GM13976 (cell line): ENCODE data around the gene CD109.
"Not testable (repeated sequence)": the region's sequence is repeated elsewhere in the genome, so short reads cannot be mapped to it uniquely, and the experiment has no call there.

Experiments
- DNase-seq: peaks from one replicate; pipeline ENCODE4 v3.0.0; 2012; ENCODE audit warnings: low spot score
- in situ Hi-C: fragments of 300-500 bp; cut with MboI; formaldehyde crosslinking; loops from one replicate; pipeline ENCODE4 v1.12.0; 2022; ENCODE audit warnings: low sequenced_read_pairs, mixed read lengths, inconsistent platforms; ENCODE audit not compliant: unreplicated experiment
- TF ChIP-seq, protein P1 (sequence below): IDR thresholded peaks from 2 replicates; pipeline ENCODE4 v1.5.1; 2012; ENCODE audit warnings: borderline replicate concordance, mild to moderate bottlenecking; ENCODE audit not compliant: insufficient read depth; ENCODE audit errors: extremely low read depth, missing control alignments, control extremely low read depth

CD109 gene

DNA sequence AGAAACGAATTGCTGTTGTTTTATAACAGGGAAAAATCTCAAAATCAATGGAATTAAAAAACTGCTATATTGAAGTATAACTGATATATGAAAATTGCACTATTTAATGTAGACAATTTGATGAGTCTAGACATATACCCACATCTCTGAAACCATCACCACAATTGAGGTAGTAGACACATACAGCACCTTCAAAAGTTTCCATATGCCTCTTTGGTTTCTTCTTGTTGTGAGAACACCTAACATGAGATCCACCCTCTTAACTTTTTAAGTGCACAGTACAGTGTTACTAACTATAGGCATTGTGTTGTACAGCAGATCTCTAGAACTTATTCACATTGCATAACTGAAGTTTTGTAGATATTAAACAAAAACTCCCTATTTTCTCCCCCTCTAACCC, 28.2 kb upstream of the CD109 start:
- in situ Hi-C loops: no loop called here
- TF ChIP-seq, protein P1, sequence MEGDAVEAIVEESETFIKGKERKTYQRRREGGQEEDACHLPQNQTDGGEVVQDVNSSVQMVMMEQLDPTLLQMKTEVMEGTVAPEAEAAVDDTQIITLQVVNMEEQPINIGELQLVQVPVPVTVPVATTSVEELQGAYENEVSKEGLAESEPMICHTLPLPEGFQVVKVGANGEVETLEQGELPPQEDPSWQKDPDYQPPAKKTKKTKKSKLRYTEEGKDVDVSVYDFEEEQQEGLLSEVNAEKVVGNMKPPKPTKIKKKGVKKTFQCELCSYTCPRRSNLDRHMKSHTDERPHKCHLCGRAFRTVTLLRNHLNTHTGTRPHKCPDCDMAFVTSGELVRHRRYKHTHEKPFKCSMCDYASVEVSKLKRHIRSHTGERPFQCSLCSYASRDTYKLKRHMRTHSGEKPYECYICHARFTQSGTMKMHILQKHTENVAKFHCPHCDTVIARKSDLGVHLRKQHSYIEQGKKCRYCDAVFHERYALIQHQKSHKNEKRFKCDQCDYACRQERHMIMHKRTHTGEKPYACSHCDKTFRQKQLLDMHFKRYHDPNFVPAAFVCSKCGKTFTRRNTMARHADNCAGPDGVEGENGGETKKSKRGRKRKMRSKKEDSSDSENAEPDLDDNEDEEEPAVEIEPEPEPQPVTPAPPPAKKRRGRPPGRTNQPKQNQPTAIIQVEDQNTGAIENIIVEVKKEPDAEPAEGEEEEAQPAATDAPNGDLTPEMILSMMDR: no peak
- DNase-seq: no peak

DNA sequence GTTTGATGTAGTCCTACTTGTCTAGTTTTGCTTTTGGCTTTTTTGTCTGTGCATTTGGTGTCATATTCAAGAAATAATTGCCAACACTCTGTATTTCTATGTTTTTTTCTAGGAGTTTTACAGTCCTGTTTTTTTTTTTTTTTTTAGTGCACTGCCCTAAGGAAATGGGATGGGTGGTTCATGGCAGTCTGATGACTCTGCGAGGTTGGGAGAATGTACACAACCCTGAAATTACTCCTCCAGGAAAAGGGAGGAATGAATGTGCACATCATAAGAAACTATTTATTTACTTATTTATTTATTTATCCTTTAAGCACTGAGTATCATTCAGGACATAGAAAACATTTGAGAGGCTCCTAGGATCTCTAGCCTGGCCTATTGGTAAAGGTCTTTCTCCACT, 27.0 kb upstream of the CD109 start:
- TF ChIP-seq, protein P1: no peak
- in situ Hi-C loops: no loop called here

DNA sequence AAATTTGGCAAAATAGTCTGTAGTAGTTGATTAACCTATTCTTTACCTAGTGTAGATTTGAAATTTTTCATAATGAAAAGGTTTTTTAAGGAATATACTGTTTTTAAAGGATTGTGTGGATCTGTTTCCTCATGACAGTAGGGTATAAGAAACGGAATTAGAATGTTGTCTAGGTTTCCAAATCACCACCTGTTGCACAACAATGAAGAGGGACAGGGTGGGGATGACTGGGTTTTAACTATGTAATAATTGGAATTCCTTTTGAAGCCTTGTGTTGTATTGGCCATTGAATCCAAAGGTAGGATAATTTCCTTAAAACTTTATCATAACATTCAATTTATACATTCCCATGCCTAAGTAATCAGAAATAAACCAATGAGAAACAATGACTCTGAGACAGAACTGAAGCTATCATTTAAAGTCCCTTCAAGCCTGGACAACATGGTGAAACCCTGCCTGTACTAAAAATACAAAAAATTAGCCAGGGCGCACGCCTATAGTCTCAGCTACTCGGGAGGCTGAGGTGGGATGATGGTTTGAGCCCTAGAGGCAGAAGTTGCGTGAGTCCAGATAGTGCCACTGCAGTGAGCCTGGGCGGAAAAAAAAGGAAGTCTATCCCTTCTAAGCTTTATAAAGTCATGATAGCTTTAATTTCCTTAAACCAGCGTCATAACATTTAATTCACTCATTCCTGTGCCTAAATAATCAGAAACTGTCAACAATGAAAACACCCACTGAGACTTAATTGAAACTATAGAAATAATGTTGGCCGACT, 23.9 kb upstream of the CD109 start:
- TF ChIP-seq, protein P1: no peak
- no peak for DNase-seq
- in situ Hi-C loops: loop anchor here (5.0 kb wide), 1 partner anchor 60 kb away; no protein-coding TSS in a partner anchor

More for the DNA sequence above, 27.0 kb upstream of the CD109 start:
- no peak for DNase-seq

DNA sequence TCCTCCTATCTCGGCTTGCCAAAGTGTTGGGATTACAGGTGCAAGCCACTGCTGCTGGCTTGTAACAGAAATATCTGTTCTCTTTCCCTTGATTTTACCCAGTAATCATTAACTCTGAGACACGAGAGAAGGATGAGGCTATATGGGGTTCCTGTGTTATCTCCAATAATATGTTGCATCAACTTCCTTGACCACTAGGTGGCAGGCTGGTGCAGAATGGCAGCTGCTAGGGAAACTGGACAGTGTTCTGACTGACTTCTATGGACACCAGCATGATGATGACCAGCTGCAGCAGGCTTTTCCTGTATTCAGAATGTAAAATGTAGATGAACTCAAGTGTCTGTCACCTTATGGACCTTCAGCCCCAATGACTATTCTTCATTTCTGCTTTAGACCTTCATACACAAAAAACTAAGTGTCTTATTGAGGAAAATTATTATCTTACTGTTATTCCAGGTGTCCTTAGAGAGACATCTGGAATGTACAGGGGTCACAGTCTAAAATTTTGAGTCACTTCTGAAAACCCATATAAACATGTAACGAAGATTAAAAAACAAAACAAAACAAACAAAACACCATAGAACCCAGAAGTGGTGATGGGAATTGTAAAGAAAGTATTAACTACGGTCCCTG, 20.4 kb upstream of the CD109 start:
- TF ChIP-seq, protein P1: peak; percentile 91
- in situ Hi-C loops: no loop called here
- DNase-seq: peak; percentile 66

DNA sequence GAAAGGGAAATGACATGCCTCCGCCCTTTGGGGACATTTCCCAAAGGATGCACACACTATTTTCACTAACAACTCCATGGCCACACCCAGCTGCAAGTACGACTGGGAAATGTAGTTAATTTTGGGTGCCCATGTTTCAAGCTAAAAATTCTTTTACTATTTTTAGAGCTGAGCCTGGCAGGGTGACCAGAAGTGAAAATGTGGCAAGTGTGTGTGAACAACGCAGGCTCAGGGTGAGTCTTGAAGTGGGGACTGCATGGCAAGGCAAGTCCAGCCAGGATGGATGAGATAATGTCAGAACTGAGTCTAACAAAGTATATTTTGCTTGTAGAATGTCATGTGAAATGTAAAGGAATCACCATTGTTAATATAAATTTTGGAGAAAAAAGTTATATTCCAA, 17.0 kb upstream of the CD109 start:
- TF ChIP-seq, protein P1: no peak
- no peak for DNase-seq
- in situ Hi-C loops: no loop called here

DNA sequence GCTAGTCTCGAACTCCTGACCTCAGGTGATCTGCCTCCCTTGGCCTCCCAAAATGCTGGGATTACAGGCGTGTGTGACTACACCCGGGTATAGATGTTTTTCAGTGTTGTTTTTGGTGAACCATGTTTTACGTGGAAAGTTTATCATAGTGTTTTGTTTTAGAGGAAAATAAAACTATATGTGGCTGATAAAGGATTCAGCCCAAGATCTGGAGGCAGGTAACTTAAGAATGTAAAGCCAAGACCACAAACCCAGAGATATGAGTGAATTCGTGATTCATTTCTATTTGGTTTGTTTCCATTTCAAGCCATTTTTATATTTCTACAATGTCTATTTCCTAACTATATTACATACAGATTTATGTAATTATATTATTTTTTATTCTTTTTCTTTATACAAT, 16.2 kb upstream of the CD109 start:
- DNase-seq, in situ Hi-C loops: not testable (repeated sequence)

DNA sequence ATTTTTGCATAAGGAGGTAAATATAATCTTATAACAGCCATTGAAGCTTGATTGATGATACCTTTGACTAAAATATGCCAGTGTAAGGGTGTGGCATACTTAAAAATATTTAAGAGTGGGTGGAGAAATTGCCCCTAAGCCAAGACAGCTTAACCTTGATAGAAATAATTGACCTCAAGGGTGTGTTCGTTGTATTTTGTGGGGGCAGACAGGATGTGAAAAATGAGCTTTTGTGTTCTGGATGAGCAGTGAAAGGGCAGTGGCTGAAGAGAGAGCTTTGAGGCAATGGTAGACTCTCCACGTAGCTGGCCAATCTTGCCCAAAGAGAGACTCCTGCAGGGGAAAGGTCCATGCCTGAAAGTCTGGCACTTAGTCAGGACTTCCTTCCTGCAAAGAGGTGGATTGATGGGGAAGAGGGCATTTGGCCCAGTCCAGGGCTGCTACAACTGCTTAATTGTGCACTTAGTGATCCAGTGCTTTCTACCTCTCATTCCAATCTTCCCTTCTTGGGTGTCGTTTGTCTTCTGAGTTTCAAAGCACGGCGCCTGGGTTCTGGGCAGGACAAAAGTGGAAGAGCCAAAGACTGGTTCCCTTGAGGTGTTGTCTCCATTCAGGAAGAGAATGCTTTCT, 15.6 kb upstream of the CD109 start:
- in situ Hi-C loops: no loop called here
- no peak for DNase-seq
- TF ChIP-seq, protein P1: no peak

DNA sequence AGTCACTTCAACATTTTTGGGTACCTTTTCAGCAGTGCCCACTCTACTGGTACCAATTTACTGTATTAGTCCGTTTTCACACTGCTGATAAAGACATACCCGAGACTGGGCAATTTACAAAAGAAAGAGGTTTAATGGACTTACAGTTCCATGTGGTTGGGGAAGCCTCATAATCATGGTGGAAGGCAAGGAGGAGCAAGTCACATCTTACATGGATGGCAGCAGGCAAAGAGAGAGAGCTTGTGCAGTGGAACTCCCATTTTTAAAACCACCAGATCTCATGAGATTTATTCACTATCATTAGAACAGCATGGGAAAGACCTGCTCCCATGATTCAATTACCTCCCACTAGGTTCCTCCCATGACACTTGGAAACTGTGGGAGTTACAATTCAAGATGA, 12.4 kb upstream of the CD109 start:
- DNase-seq, in situ Hi-C loops: not testable (repeated sequence)
